Keratinocyte (primary cell): ENCODE results near the gene DGCR8. TPM values are rescaled to one million over a fixed set of nuclear protein-coding genes. Genes with fewer than 3 reads are reported as not detected.

ENCODE experiments used
- DNase-seq: peaks from one replicate; pipeline ENCODE4 v3.0.0-alpha.2; 2011; ENCODE audit warnings: low read depth, missing footprints, low spot score
- FAIRE-seq: peaks from 2 replicates; lab custom pipeline; 2011; peaks lifted over from hg19 to GRCh38; lab: Jason Lieb, UNC
- H2AFZ ChIP-seq: 2 replicates; pipeline ENCODE4 v1.6.0; 2012; ENCODE audit warnings: low read length, control low read depth, inconsistent platforms; ENCODE audit not compliant: control insufficient read depth
- H3K27ac ChIP-seq: 2 replicates; pipeline ENCODE4 v1.5.1; 2011; ENCODE audit warnings: low read length; ENCODE audit not compliant: control insufficient read depth, insufficient read depth
- H3K27me3 ChIP-seq: 3 replicates; pipeline ENCODE4 v1.6.0; 2011; ENCODE audit warnings: low read length; ENCODE audit not compliant: control insufficient read depth, insufficient read depth; ENCODE audit errors: extremely low read depth
- H3K36me3 ChIP-seq, 2 experiments: 2 replicates in 1 of 2; 3 replicates in 1 of 2; pipeline ENCODE4 v1.5.1; 2011; ENCODE audit warnings: low read length in 2 of 2, mild to moderate bottlenecking in 1 of 2; ENCODE audit not compliant: control insufficient read depth in 2 of 2, insufficient read depth in 2 of 2; ENCODE audit errors: extremely low read depth in 1 of 2
- H3K4me1 ChIP-seq: 3 replicates; pipeline ENCODE4 v1.5.1; 2011; ENCODE audit warnings: low read length; ENCODE audit not compliant: control insufficient read depth, insufficient read depth; ENCODE audit errors: extremely low read depth
- H3K4me2 ChIP-seq: 3 replicates; pipeline ENCODE4 v1.6.0; 2011; ENCODE audit warnings: low read depth, low read length; ENCODE audit not compliant: control insufficient read depth, insufficient read depth; ENCODE audit errors: extremely low read depth
- H3K4me3 ChIP-seq, 3 experiments: fragments of 200-600 bp in 1 of 3; sonication (generic) in 1 of 3; 2 replicates in 2 of 3; 3 replicates in 1 of 3; pipeline ENCODE4 v1.5.1; 2011 to 2016; ENCODE audit warnings: low read length in 3 of 3, mild to moderate bottlenecking in 3 of 3, control low read depth in 2 of 3, inconsistent platforms in 1 of 3, low read depth in 1 of 3, mixed read lengths in 1 of 3, mixed run types in 1 of 3, moderate library complexity in 1 of 3; ENCODE audit not compliant: control insufficient read depth in 2 of 3, insufficient read depth in 2 of 3; ENCODE audit errors: extremely low read depth in 1 of 3
- H3K79me2 ChIP-seq: 2 replicates; pipeline ENCODE4 v1.6.0; 2012; ENCODE audit warnings: low read length; ENCODE audit not compliant: control insufficient read depth, insufficient read depth
- H3K9ac ChIP-seq: 3 replicates; pipeline ENCODE4 v1.6.0; 2011; ENCODE audit warnings: low read length; ENCODE audit not compliant: control insufficient read depth, insufficient read depth; ENCODE audit errors: extremely low read depth
- H3K9me1 ChIP-seq: 3 replicates; pipeline ENCODE4 v1.6.0; 2011; ENCODE audit warnings: low read length; ENCODE audit not compliant: control insufficient read depth, insufficient read depth; ENCODE audit errors: extremely low read depth
- H3K9me3 ChIP-seq: 2 replicates; pipeline ENCODE4 v1.5.1; 2012; ENCODE audit warnings: low read depth, low read length; ENCODE audit not compliant: control insufficient read depth
- H4K20me1 ChIP-seq: 3 replicates; pipeline ENCODE4 v1.6.0; 2011; ENCODE audit warnings: low read length; ENCODE audit not compliant: control insufficient read depth, insufficient read depth; ENCODE audit errors: extremely low read depth
- EZH2 ChIP-seq: IDR thresholded peaks from one replicate; pipeline ENCODE4 v1.6.1; 2012; ENCODE audit warnings: inconsistent platforms, mild to moderate bottlenecking, low read length, moderate library complexity
- dilution Hi-C: fragments of 300-500 bp; cut with MboI; formaldehyde crosslinking; loops from one replicate; pipeline ENCODE4 v1.7.0; 2020; ENCODE audit warnings: low sequenced_read_pairs; ENCODE audit not compliant: extremely low pct_ligation_motif_present
- polyA plus RNA-seq, 5 experiments: library from polyadenylated mRNA; depleted of rRNA in 3 of 5; stranded (reverse) in 3 of 5; stranded (forward) in 1 of 5; unstranded in 1 of 5; fragments of >200 nt; gene quantifications; 1 replicate in 1 of 5; 2 replicates in 3 of 5; 3 replicates in 1 of 5; pipeline versions ENCODE4 v1.2.1 to v1.2.3, GENCODE V29; 2011 to 2012; ENCODE audit warnings: missing spikeins in 2 of 5, low read depth in 1 of 5, low replicate concordance in 1 of 5
- TF ChIP-seq, protein P1 (sequence below), 3 experiments: IDR thresholded peaks in 1 of 3; conservative IDR thresholded peaks in 1 of 3; optimal IDR thresholded peaks in 1 of 3; 2 replicates in 2 of 3; 3 replicates in 1 of 3; pipeline versions ENCODE3 to v1.5.1; 2011; ENCODE audit warnings: low read length in 3 of 3, mild to moderate bottlenecking in 3 of 3, moderate library complexity in 2 of 3, control low read depth in 1 of 3, inconsistent platforms in 1 of 3; ENCODE audit not compliant: insufficient read depth in 2 of 3; ENCODE audit errors: extremely low read depth in 1 of 3

The DGCR8 gene
- polyA plus RNA-seq, 1 donor (not counting 4 experiments of a cell fraction or from before 2014, with no cell fraction given), result 17.2 TPM

DNA sequence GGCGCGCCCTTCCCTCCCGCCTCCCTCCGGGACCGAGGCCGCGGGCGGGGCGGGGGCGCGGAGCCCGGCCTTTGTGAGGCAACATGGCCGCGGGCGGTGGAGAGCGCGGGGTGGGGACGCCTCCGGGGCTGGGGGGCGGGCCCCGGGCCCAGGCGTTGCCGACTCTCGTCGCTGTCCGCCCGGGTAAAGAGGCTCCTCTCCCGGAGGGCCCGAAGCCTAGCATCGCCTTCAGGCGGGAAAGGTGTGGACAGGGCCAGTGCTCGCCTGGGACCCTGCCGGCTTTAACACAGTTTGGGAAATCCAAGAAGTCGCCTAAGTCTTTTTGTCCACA lies 369 bp downstream of the DGCR8 start:
- Histone ChIP-seq H3K36me3 (peaks cover 3 to 8% of the 10 kb centered on the region in 2 experiments), H3K4me1 (peaks cover 16% of the 10 kb centered on the region), H3K79me2 (peaks cover 50% of the 10 kb centered on the region), H3K4me2 (peak overlapping the region; percentile 79), H3K27ac (peak overlapping the region; percentile 59), H3K9ac (peak overlapping the region; percentile 70), H3K9me3 (no peaks in the 10 kb centered on the region), H3K27me3 (no peaks in the 10 kb centered on the region), H2AFZ (no peak overlapping the region), H3K4me3 (peak overlapping the region; percentile 60 to 81 (median 62)), H4K20me1 (peaks cover 10% of the 10 kb centered on the region), H3K9me1 (peaks cover 5% of the 10 kb centered on the region)
- no peak for FAIRE-seq
- TF ChIP-seq, protein P1, sequence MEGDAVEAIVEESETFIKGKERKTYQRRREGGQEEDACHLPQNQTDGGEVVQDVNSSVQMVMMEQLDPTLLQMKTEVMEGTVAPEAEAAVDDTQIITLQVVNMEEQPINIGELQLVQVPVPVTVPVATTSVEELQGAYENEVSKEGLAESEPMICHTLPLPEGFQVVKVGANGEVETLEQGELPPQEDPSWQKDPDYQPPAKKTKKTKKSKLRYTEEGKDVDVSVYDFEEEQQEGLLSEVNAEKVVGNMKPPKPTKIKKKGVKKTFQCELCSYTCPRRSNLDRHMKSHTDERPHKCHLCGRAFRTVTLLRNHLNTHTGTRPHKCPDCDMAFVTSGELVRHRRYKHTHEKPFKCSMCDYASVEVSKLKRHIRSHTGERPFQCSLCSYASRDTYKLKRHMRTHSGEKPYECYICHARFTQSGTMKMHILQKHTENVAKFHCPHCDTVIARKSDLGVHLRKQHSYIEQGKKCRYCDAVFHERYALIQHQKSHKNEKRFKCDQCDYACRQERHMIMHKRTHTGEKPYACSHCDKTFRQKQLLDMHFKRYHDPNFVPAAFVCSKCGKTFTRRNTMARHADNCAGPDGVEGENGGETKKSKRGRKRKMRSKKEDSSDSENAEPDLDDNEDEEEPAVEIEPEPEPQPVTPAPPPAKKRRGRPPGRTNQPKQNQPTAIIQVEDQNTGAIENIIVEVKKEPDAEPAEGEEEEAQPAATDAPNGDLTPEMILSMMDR (optimal IDR thresholded peaks at IDR 0.05 in 1 of 3, IDR thresholded peaks at IDR 0.05 in 1 of 3, conservative IDR thresholded peaks at IDR 0.05 in 1 of 3; ENCODE audit: extremely low read depth in 1 of 3, insufficient read depth in 2 of 3, low read length in 3 of 3), result no peak
- no peak for TF ChIP-seq EZH2
- DNase-seq, result no peak
- dilution Hi-C loops, result no loop called here

- H3K79me2 ChIP-seq, result peaks cover 56% of the 10 kb centered on the region
- peaks cover 16% of the 10 kb centered on the region for H3K4me1 ChIP-seq
- H3K27me3 ChIP-seq, result no peaks in the 10 kb centered on the region
- no peak for DNase-seq
- no peaks in the 10 kb centered on the region for H3K9me3 ChIP-seq
- H2AFZ ChIP-seq, result no peak overlapping the region
- H3K36me3 ChIP-seq, result peaks cover 7 to 15% of the 10 kb centered on the region in 2 experiments
- FAIRE-seq, result peak; percentile 17
- peaks cover 10% of the 10 kb centered on the region for H4K20me1 ChIP-seq
- peak overlapping the region; percentile 59 for H3K27ac ChIP-seq
- peak overlapping the region; percentile 60 to 81 (median 62) for H3K4me3 ChIP-seq
- H3K9me1 ChIP-seq, result peaks cover 5% of the 10 kb centered on the region
- dilution Hi-C loops, result no loop called here
- H3K4me2 ChIP-seq, result peak overlapping the region; percentile 79
- TF ChIP-seq EZH2, result no peak
- TF ChIP-seq, protein P1 (optimal IDR thresholded peaks at IDR 0.05 in 1 of 3, IDR thresholded peaks at IDR 0.05 in 1 of 3, conservative IDR thresholded peaks at IDR 0.05 in 1 of 3; ENCODE audit: extremely low read depth in 1 of 3, insufficient read depth in 2 of 3, low read length in 3 of 3), result no peak
- H3K9ac ChIP-seq, result peak overlapping the region; percentile 70
Measured at GRCh38 chr22:20080776-20081654, 974 bp downstream of the DGCR8 start.
